GM12878 (cell line): ENCODE data around the gene CLDN5.

Experiments
- BCL3 ChIP-seq: IDR thresholded peaks from 2 replicates; pipeline ENCODE4 v1.6.1; 2011; ENCODE audit warnings: borderline replicate concordance, low read depth, mild to moderate bottlenecking, moderate library complexity, low read length; ENCODE audit not compliant: insufficient read depth, poor library complexity, severe bottlenecking
- CTCF ChIP-seq, 3 experiments: IDR thresholded peaks in 2 of 3; conservative IDR thresholded peaks in 1 of 3; 2 replicates each; pipeline ENCODE4 v1.5.1; 2011; ENCODE audit warnings: low read depth in 3 of 3, low read length in 3 of 3, mild to moderate bottlenecking in 3 of 3, control low read depth in 2 of 3, moderate library complexity in 2 of 3, inconsistent platforms in 1 of 3, mixed read lengths in 1 of 3; ENCODE audit not compliant: control insufficient read depth in 2 of 3, insufficient read depth in 1 of 3; ENCODE audit errors: extremely low read depth in 1 of 3
- E2F4 ChIP-seq: IDR thresholded peaks from 2 replicates; pipeline ENCODE4 v1.6.1; 2012; ENCODE audit warnings: low read depth, low read length, improper control_type of control experiment
- EZH2 ChIP-seq: IDR thresholded peaks from 2 replicates; pipeline ENCODE4 v1.6.1; 2012; ENCODE audit warnings: low read depth, mild to moderate bottlenecking, control low read depth, inconsistent platforms, low read length, borderline replicate concordance; ENCODE audit not compliant: control insufficient read depth
- POLR2A ChIP-seq: IDR thresholded peaks from 2 replicates; pipeline ENCODE4 v1.6.1; 2011; ENCODE audit warnings: low read depth, mild to moderate bottlenecking, low read length
- POLR2AphosphoS5 ChIP-seq: IDR thresholded peaks from 2 replicates; pipeline ENCODE4 v1.6.1; 2011; ENCODE audit warnings: mild to moderate bottlenecking, low read length, inconsistent platforms
- SREBF1 ChIP-seq: IDR thresholded peaks from 2 replicates; pipeline ENCODE4 v1.6.1; 2012; ENCODE audit warnings: mild to moderate bottlenecking, low read length
- USF2 ChIP-seq: IDR thresholded peaks from 2 replicates; pipeline ENCODE4 v1.6.1; 2011; ENCODE audit warnings: low read depth, low read length, improper control_type of control experiment, borderline replicate concordance

GRCh38 chr22:19530751-19531150 lies 6.5 kb upstream of the CLDN5 start:
- TF ChIP-seq EZH2, result no peak
- no peak for TF ChIP-seq CTCF (IDR thresholded peaks at IDR 0.05 in 2 of 3, conservative IDR thresholded peaks at IDR 0.05 in 1 of 3; ENCODE audit: control insufficient read depth in 2 of 3, extremely low read depth in 1 of 3, insufficient read depth in 1 of 3, low read depth in 3 of 3, low read length in 3 of 3)
- no peak for TF ChIP-seq USF2
- no peak for TF ChIP-seq POLR2AphosphoS5
- no peak for TF ChIP-seq BCL3
- TF ChIP-seq SREBF1, result no peak
- no peak for TF ChIP-seq E2F4
- TF ChIP-seq POLR2A, result no peak
